Fibroblast of lung (primary cell): ENCODE results near the gene LZTS3.

Source experiments
- CTCF ChIP-seq, 2 donors: IDR thresholded peaks in 1 of 2; conservative IDR thresholded peaks in 1 of 2; 1 replicate in 1 of 2; 2 replicates in 1 of 2; pipeline ENCODE4 v1.5.1; 2011 to 2012; ENCODE audit warnings: low read length in 2 of 2, control low read depth in 1 of 2, inconsistent platforms in 1 of 2, low read depth in 1 of 2, mild to moderate bottlenecking in 1 of 2
- EZH2 ChIP-seq: IDR thresholded peaks from 2 replicates; pipeline ENCODE4 v1.5.1; 2012; ENCODE audit warnings: low read length, control low read depth, mild to moderate bottlenecking; ENCODE audit errors: missing control alignments

DNA sequence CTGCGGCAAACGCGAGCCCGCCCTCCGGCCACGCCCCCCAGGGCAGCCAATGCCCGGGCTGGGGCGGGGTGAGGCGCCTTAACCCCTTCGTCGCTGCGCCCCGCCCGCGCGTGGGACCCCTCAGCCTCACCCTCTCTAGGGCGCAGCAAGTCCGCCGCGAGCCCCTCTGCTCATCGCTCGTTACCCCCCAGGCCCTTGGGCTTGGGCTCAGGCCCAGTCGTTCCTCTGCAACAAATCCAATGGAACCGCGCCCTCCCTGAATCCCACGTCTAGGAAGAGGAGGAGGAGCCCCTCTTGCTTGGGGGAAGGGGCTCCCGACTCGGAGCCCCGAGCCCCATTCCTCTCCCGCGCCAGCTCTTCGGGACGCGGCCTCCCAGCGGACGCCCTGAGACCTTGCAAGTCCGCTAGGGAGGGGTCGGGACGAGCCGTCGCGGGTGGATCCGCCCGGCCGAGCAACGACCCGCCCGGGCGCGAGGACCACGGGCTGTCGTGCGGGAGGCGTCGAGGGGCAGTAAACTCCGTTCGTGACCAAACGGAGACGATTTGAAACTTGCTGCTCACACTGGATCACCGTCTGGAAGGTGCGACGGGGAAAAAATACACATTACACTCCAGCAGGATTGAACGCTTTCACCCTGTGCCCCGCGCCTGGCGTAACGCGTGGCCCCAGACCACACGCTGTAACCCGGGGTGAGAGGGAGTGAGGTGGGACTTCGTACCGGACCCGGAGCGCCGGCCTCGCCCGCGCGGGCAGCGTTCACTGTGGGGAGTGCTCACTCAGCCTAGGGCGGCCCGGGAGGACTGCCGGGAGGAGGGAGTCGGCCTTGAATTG, 477 bp upstream of the LZTS3 start:
- TF ChIP-seq CTCF (conservative IDR thresholded peaks at IDR 0.05 in 1 of 2, IDR thresholded peaks at IDR 0.05 in 1 of 2; ENCODE audit: low read depth in 1 of 2, low read length in 2 of 2), result peak in 1 of 2 donors; percentile 13
- no peak for TF ChIP-seq EZH2
